SK-N-MC (cell line): ENCODE measurements around the gene PET100.

ENCODE experiments used
- EZH2 ChIP-seq: fragments of 200-600 bp; sonication (generic); IDR thresholded peaks from one replicate; pipeline ENCODE4 v1.6.1; 2017; ENCODE audit warnings: antibody characterized with exemption
- FOXP2 ChIP-seq: optimal IDR thresholded peaks from 2 replicates; pipeline ENCODE3; 2011; ENCODE audit warnings: mild to moderate bottlenecking, moderate library complexity; ENCODE audit not compliant: insufficient read depth; ENCODE audit errors: extremely low read length, control extremely low read depth
- POLR2AphosphoS5 ChIP-seq: IDR thresholded peaks from 2 replicates; pipeline ENCODE4 v1.6.1; 2012; ENCODE audit warnings: mild to moderate bottlenecking, low read depth, low read length, borderline replicate concordance

DNA sequence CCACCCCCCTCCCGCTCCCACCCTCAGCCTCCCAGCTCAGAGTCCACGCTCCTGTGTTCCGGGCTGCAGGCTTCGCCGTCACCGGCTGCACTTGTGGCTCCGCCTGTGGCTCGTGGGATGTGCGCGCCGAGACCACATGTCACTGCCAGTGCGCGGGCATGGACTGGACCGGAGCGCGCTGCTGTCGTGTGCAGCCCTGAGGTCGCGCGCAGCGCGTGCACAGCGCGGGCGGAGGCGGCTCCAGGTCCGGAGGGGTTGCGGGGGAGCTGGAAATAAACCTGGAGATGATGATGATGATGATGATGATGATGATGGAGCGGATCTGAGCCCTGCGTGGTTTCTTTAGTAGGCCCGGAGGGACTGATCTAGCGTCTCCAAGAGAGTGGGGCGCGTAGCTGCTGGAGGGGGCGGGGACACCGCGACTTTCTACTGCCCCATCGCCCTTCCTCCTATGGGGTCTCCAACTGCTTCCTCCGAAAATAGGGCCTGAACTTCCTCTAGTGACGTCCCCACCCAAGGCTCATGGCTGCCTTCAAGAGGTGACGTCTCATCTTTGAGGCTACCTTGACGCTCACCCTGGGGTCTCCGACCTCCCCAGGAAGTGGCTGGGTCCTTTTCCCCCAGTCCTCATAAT, 40.7 kb downstream of the PET100 start:
- TF ChIP-seq EZH2 = no peak
- TF ChIP-seq POLR2AphosphoS5 = no peak
- no peak for TF ChIP-seq FOXP2
